K562 (cell line): ENCODE results near the gene CMIP.

Source experiments
- ATF3 ChIP-seq, 2 experiments: fragments of 450-650 bp in 1 of 2; sonication (generic) in 1 of 2; formaldehyde crosslinking in 1 of 2; IDR thresholded peaks in 1 of 2; conservative IDR thresholded peaks in 1 of 2; 2 replicates each; pipeline versions ENCODE4 v1.6.1 to v1.8.1; 2016 to 2023; ENCODE audit warnings: mild to moderate bottlenecking in 2 of 2, moderate library complexity in 2 of 2, inconsistent platforms in 1 of 2, missing genetic modification reagents in 1 of 2
- CTCF ChIP-seq, 3 experiments: IDR thresholded peaks in 2 of 3; conservative IDR thresholded peaks in 1 of 3; 2 replicates each; pipeline ENCODE4 v1.5.1; 2011 to 2012; ENCODE audit warnings: low read length in 3 of 3, mild to moderate bottlenecking in 3 of 3, control low read depth in 2 of 3, improper control_type of control experiment in 1 of 3, inconsistent platforms in 1 of 3, low read depth in 1 of 3, mixed read lengths in 1 of 3, moderate library complexity in 1 of 3; ENCODE audit not compliant: insufficient read depth in 2 of 3
- DPF2 ChIP-seq: fragments of 450-650 bp; IDR thresholded peaks from 2 replicates; pipeline ENCODE4 v1.6.1; 2016
- ELK1 ChIP-seq: sonication (generic); formaldehyde crosslinking; IDR thresholded peaks from 2 replicates; pipeline ENCODE4 v1.8.1; 2022; ENCODE audit warnings: missing genetic modification reagents
- NFIC ChIP-seq: fragments of 450-650 bp; IDR thresholded peaks from 2 replicates; pipeline ENCODE4 v1.6.1; 2017; ENCODE audit warnings: mild to moderate bottlenecking, inconsistent platforms
- POLR2AphosphoS2 ChIP-seq: IDR thresholded peaks from 2 replicates; pipeline ENCODE4 v1.6.1; 2012; ENCODE audit warnings: low read length, improper control_type of control experiment
- POLR2AphosphoS5 ChIP-seq: IDR thresholded peaks from 2 replicates; pipeline ENCODE4 v1.6.1; 2011; ENCODE audit warnings: mild to moderate bottlenecking, low read depth, low read length, moderate library complexity; ENCODE audit not compliant: control insufficient read depth, insufficient read depth
- RAD21 ChIP-seq, 2 experiments: fragments of 250-450 bp in 1 of 2; fragments of 450-650 bp in 1 of 2; sonication (Bioruptor Pico) in 1 of 2; formaldehyde crosslinking in 1 of 2; IDR thresholded peaks in 1 of 2; conservative IDR thresholded peaks in 1 of 2; 2 replicates each; pipeline versions ENCODE4 v1.4.0 to v1.8.0; 2020 to 2022; ENCODE audit warnings: mild to moderate bottlenecking in 2 of 2, moderate library complexity in 1 of 2
- TAF1 ChIP-seq: IDR thresholded peaks from 2 replicates; pipeline ENCODE4 v1.6.1; 2011; ENCODE audit warnings: mild to moderate bottlenecking, low read length, moderate library complexity; ENCODE audit not compliant: insufficient read depth, control insufficient read depth, severe bottlenecking; ENCODE audit errors: extremely low read depth
- TCF7L2 ChIP-seq: fragments of 150-350 bp; IDR thresholded peaks from 2 replicates; pipeline ENCODE4 v1.6.1; 2016; ENCODE audit warnings: low read depth, mild to moderate bottlenecking, low read length, moderate library complexity
- ZNF232 ChIP-seq: sonication (generic); formaldehyde crosslinking; IDR thresholded peaks from 2 replicates; pipeline ENCODE4 v1.8.0; 2022; ENCODE audit warnings: mild to moderate bottlenecking, missing genetic modification reagents
- ZNF253 ChIP-seq: fragments of 250-450 bp; sonication (Bioruptor Pico); conservative IDR thresholded peaks from 2 replicates; pipeline ENCODE4 v1.6.1; 2021; ENCODE audit warnings: mild to moderate bottlenecking
- TF ChIP-seq, protein P1 (sequence below): fragments of 450-650 bp; formaldehyde crosslinking; IDR thresholded peaks from 2 replicates; pipeline ENCODE4 v1.4.0; 2022; ENCODE audit warnings: missing genetic modification characterization

DNA sequence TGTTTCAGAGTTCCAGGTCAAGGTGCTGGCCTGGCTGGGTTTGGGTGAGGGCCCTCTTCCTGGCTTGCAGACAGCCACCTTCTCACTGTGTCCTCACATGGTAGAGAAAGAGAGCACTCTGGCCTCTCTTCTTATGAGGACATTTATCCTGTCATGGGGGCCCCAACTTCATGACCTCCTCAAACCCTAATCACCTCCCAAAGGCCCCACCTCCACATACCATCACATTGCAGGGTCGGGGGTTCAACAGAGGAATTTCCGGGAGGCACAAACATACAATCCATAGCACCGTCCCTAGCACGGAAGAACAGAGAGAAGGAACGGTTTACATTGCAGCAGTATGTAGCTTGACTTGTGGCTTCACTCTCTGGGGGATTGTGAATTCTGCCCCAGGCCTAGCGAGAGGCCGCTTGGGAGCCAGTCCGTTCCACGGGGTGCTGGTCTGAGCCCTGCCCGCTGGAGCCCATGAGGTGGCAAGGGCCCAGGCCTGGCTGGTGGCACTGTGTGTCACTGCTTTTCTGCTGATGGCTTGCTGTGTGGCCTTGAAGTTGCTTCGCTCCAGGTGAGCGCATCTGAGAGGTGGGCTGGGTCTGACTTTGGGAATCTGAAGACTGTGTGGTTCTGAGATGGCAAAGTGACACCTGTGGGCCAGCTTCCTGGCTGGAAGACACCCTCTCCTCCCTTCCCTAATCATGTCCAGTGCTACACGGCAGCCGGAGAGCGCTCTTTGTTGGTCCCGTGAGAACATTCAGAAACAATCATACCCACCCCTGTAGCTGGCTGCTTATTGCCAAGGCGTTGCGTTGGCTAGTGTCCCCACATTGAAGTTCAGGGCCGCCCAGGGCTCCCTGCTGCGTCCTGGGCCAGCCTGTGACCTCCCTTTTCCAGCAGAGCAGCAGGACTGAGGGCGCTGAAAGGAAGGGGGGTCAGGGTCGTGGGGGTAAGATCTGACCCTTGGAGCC lies 98.3 kb downstream of the CMIP start:
- no peak for TF ChIP-seq CTCF (IDR thresholded peaks at IDR 0.05 in 2 of 3, conservative IDR thresholded peaks at IDR 0.05 in 1 of 3; ENCODE audit: insufficient read depth in 2 of 3, low read depth in 1 of 3, low read length in 3 of 3)
- no peak for TF ChIP-seq ATF3 (IDR thresholded peaks at IDR 0.05)
- no peak for TF ChIP-seq ATF3 (CRISPR knock-in tag; conservative IDR thresholded peaks at IDR 0.05)
- no peak for TF ChIP-seq POLR2AphosphoS5
- no peak for TF ChIP-seq ZNF232 (CRISPR knock-in tag)
- TF ChIP-seq POLR2AphosphoS2: no peak
- no peak for TF ChIP-seq ZNF253 (CRISPR knock-in tag)
- no peak for TF ChIP-seq NFIC
- TF ChIP-seq, protein P1, sequence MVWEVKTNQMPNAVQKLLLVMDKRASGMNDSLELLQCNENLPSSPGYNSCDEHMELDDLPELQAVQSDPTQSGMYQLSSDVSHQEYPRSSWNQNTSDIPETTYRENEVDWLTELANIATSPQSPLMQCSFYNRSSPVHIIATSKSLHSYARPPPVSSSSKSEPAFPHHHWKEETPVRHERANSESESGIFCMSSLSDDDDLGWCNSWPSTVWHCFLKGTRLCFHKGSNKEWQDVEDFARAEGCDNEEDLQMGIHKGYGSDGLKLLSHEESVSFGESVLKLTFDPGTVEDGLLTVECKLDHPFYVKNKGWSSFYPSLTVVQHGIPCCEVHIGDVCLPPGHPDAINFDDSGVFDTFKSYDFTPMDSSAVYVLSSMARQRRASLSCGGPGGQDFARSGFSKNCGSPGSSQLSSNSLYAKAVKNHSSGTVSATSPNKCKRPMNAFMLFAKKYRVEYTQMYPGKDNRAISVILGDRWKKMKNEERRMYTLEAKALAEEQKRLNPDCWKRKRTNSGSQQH: no peak
- no peak for TF ChIP-seq ELK1 (CRISPR knock-in tag)
- no peak for TF ChIP-seq RAD21 (CRISPR knock-in tag; conservative IDR thresholded peaks at IDR 0.05 in 1 of 2, IDR thresholded peaks at IDR 0.05 in 1 of 2)
- TF ChIP-seq TAF1: no peak
- no peak for TF ChIP-seq DPF2
- TF ChIP-seq TCF7L2: no peak
